PFSK-1 (cell line): ENCODE results near the gene PON1.

Experiments used
- POLR2AphosphoS5 ChIP-seq: IDR thresholded peaks from 2 replicates; pipeline ENCODE4 v1.6.1; 2012; ENCODE audit warnings: low read depth, mild to moderate bottlenecking, control low read depth, low read length, moderate library complexity
- SIN3A ChIP-seq: IDR thresholded peaks from 2 replicates; pipeline ENCODE4 v1.6.1; 2012; ENCODE audit warnings: mild to moderate bottlenecking, low read length, moderate library complexity, borderline replicate concordance; ENCODE audit not compliant: insufficient read depth

DNA sequence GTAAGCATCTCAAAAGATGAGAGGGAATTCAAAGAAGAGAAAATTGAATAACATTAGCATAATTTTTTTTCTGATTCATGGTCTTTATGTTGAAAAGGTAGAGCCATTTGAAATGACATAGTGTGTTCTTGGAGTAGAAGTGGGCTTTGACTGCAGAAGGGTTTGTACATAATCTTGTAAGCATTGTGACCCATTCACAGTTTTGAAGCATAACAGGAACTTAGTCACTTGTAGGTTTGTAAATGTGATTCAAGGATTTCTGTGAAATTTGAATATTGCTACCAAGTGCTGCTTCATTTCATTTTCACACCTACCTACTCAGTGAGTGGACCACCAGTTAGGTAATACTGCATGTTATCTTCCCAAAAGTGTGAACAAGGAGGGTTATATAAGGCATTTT is 68.6 kb downstream of the PON1 start:
- TF ChIP-seq POLR2AphosphoS5 (no peak), SIN3A (no peak)
